Measurements from ENCODE around the gene ZNF77. TPM values are rescaled to one million over a fixed set of nuclear protein-coding genes. Genes with fewer than 3 reads are reported as not detected.
"Not testable (repeated sequence)": the region's sequence is repeated elsewhere in the genome, so short reads cannot be mapped to it uniquely, and the experiment has no call there.

Gene ZNF77
- total RNA-seq, 1 experiment from 2014 or later = 4.6 TPM

- H3K36me3 ChIP-seq (replicated peaks; ENCODE audit: control insufficient read depth, insufficient read depth, low read length) = no peaks in the 10 kb centered on the region
- DNase-seq = no peak
- no peaks in the 10 kb centered on the region for H3K27me3 ChIP-seq (ENCODE audit: control insufficient read depth, insufficient read depth, low read length)
- no peak overlapping the region for H3K4me3 ChIP-seq (ENCODE audit: insufficient read depth, low read depth, low read length)
Observed at GRCh38 chr19:2957160-2957559, 12.4 kb upstream of the ZNF77 start.

- Histone ChIP-seq H3K4me3 (ENCODE audit: insufficient read depth, low read depth, low read length) (no peak overlapping the region), H3K36me3 (replicated peaks; ENCODE audit: control insufficient read depth, insufficient read depth, low read length) (no peaks in the 10 kb centered on the region), H3K27me3 (ENCODE audit: control insufficient read depth, insufficient read depth, low read length) (no peaks in the 10 kb centered on the region)
- DNase-seq = no peak
Observed at GRCh38 chr19:2952953-2953481, 8.2 kb upstream of the ZNF77 start.

GRCh38 chr19:2950286-2951124 lies 5.7 kb upstream of the ZNF77 start:
- H3K4me3 ChIP-seq (ENCODE audit: insufficient read depth, low read depth, low read length) = peak overlapping the region; percentile 77

GRCh38 chr19:2949939-2950285 lies 5.1 kb upstream of the ZNF77 start:
- no peak for DNase-seq

More at GRCh38 chr19:2950286-2951124, 5.7 kb upstream of the ZNF77 start:
- peak; percentile 99 for DNase-seq
- Histone ChIP-seq H3K36me3 (replicated peaks; ENCODE audit: control insufficient read depth, insufficient read depth, low read length) (no peaks in the 10 kb centered on the region), H3K27me3 (ENCODE audit: control insufficient read depth, insufficient read depth, low read length) (no peaks in the 10 kb centered on the region)

GRCh38 chr19:2945575-2946184 lies 909 bp upstream of the ZNF77 start:
- no peaks in the 10 kb centered on the region for H3K27me3 ChIP-seq (ENCODE audit: control insufficient read depth, insufficient read depth, low read length)
- no peaks in the 10 kb centered on the region for H3K36me3 ChIP-seq (replicated peaks; ENCODE audit: control insufficient read depth, insufficient read depth, low read length)
- DNase-seq = no peak
- H3K4me3 ChIP-seq (ENCODE audit: insufficient read depth, low read depth, low read length) = peak overlapping the region; percentile 80

More at GRCh38 chr19:2949939-2950285, 5.1 kb upstream of the ZNF77 start:
- no peaks in the 10 kb centered on the region for H3K36me3 ChIP-seq (replicated peaks; ENCODE audit: control insufficient read depth, insufficient read depth, low read length)
- no peaks in the 10 kb centered on the region for H3K27me3 ChIP-seq (ENCODE audit: control insufficient read depth, insufficient read depth, low read length)
- H3K4me3 ChIP-seq (ENCODE audit: insufficient read depth, low read depth, low read length) = peak overlapping the region; percentile 77

- peak; percentile 32 for DNase-seq
- Histone ChIP-seq H3K36me3 (replicated peaks; ENCODE audit: control insufficient read depth, insufficient read depth, low read length) (no peaks in the 10 kb centered on the region), H3K27me3 (ENCODE audit: control insufficient read depth, insufficient read depth, low read length) (no peaks in the 10 kb centered on the region), H3K4me3 (ENCODE audit: insufficient read depth, low read depth, low read length) (peak overlapping the region; percentile 81)
Observed at GRCh38 chr19:2944403-2944774, 382 bp downstream of the ZNF77 start.

GRCh38 chr19:2942928-2943640 lies 1.7 kb downstream of the ZNF77 start:
- H3K36me3 ChIP-seq (replicated peaks; ENCODE audit: control insufficient read depth, insufficient read depth, low read length) = no peaks in the 10 kb centered on the region; the same call in none of the 2 replicates
- H3K4me3 ChIP-seq (ENCODE audit: insufficient read depth, low read depth, low read length) = no peak overlapping the region
- DNase-seq = no peak
- no peaks in the 10 kb centered on the region for H3K27me3 ChIP-seq (ENCODE audit: control insufficient read depth, insufficient read depth, low read length)

- H3K27me3 ChIP-seq (ENCODE audit: control insufficient read depth, insufficient read depth, low read length); H3K4me3 ChIP-seq (ENCODE audit: insufficient read depth, low read depth, low read length); DNase-seq: not testable (repeated sequence)
- H3K36me3 ChIP-seq (replicated peaks; ENCODE audit: control insufficient read depth, insufficient read depth, low read length) = peaks cover 23% of the 10 kb centered on the region
Observed at GRCh38 chr19:2935863-2936262, 8.9 kb downstream of the ZNF77 start.

GRCh38 chr19:2933490-2933910 lies 11.3 kb downstream of the ZNF77 start:
- H3K27me3 ChIP-seq (ENCODE audit: control insufficient read depth, insufficient read depth, low read length) = no peaks in the 10 kb centered on the region
- DNase-seq = no peak
- no peak overlapping the region for H3K4me3 ChIP-seq (ENCODE audit: insufficient read depth, low read depth, low read length)
- H3K36me3 ChIP-seq (replicated peaks; ENCODE audit: control insufficient read depth, insufficient read depth, low read length) = peaks cover 23% of the 10 kb centered on the region

GRCh38 chr19:2927032-2927430 lies 17.7 kb downstream of the ZNF77 start:
- no peak for DNase-seq
- H3K36me3 ChIP-seq (replicated peaks; ENCODE audit: control insufficient read depth, insufficient read depth, low read length) = no peaks in the 10 kb centered on the region
- H3K27me3 ChIP-seq (ENCODE audit: control insufficient read depth, insufficient read depth, low read length) = no peaks in the 10 kb centered on the region
- H3K4me3 ChIP-seq (ENCODE audit: insufficient read depth, low read depth, low read length) = no peak overlapping the region

- DNase-seq = peak; percentile 50
- H3K27me3 ChIP-seq (ENCODE audit: control insufficient read depth, insufficient read depth, low read length) = no peaks in the 10 kb centered on the region
- no peak overlapping the region for H3K4me3 ChIP-seq (ENCODE audit: insufficient read depth, low read depth, low read length)
- H3K36me3 ChIP-seq (replicated peaks; ENCODE audit: control insufficient read depth, insufficient read depth, low read length) = no peaks in the 10 kb centered on the region
Observed at GRCh38 chr19:2926341-2927031, 18.3 kb downstream of the ZNF77 start.

GRCh38 chr19:2923510-2923909 lies 21.3 kb downstream of the ZNF77 start:
- H3K36me3 ChIP-seq (replicated peaks; ENCODE audit: control insufficient read depth, insufficient read depth, low read length) = peaks cover 3% of the 10 kb centered on the region; the same call in 1 of the 2 replicates
- H3K4me3 ChIP-seq (ENCODE audit: insufficient read depth, low read depth, low read length) = no peak overlapping the region
- DNase-seq = no peak
- H3K27me3 ChIP-seq (ENCODE audit: control insufficient read depth, insufficient read depth, low read length) = no peaks in the 10 kb centered on the region

- Histone ChIP-seq H3K27me3 (ENCODE audit: control insufficient read depth, insufficient read depth, low read length) (no peaks in the 10 kb centered on the region), H3K36me3 (replicated peaks; ENCODE audit: control insufficient read depth, insufficient read depth, low read length) (peaks cover 5% of the 10 kb centered on the region), H3K4me3 (ENCODE audit: insufficient read depth, low read depth, low read length) (no peak overlapping the region)
- peak; percentile 73 for DNase-seq
Observed at GRCh38 chr19:2922987-2923386, 21.8 kb downstream of the ZNF77 start.

Measured in H7 (cell line).